HEK293 (cell line): ENCODE data around the gene MPZL3.

Experiments
- CTCF ChIA-PET: fragments of 350-600 bp; formaldehyde crosslinking; extraction: SDS; loops from one replicate; lab custom pipeline; 2021; ENCODE audit warnings: antibody characterized with exemption; lab: Yijun Ruan, JAX
- POLR2A ChIA-PET: fragments of 300-600 bp; formaldehyde crosslinking; extraction: SDS; loops from one replicate; lab custom pipeline; 2020; ENCODE audit warnings: antibody characterized with exemption, inconsistent platforms; lab: Yijun Ruan, JAX
- H3K27ac ChIP-seq: fragments of 200-500 bp; sonication (Bioruptor generic); 2 replicates; pipeline ENCODE4 v1.5.1; 2014; ENCODE audit warnings: low read depth, low read length, control low read depth, inconsistent platforms; ENCODE audit errors: extremely low read depth
- H3K36me3 ChIP-seq, 2 experiments: fragments of 200-500 bp in 1 of 2; sonication (Bioruptor generic) in 1 of 2; 1 replicate in 1 of 2; 2 replicates in 1 of 2; pipeline ENCODE4 v1.5.1; 2014 to 2017; ENCODE audit warnings: inconsistent platforms in 2 of 2, low read length in 2 of 2; ENCODE audit not compliant: control insufficient read depth in 2 of 2, insufficient read depth in 1 of 2
- H3K4me1 ChIP-seq: fragments of 200-500 bp; sonication (Bioruptor generic); 2 replicates; pipeline ENCODE4 v1.5.1; 2014; ENCODE audit warnings: mild to moderate bottlenecking, low read length, inconsistent platforms; ENCODE audit not compliant: control insufficient read depth, insufficient read depth
- H3K4me3 ChIP-seq: 2 replicates; pipeline ENCODE4 v1.5.1; 2011; ENCODE audit warnings: low read depth, mild to moderate bottlenecking, control low read depth, low read length, moderate library complexity
- H3K9me3 ChIP-seq: fragments of 200-500 bp; sonication (Bioruptor generic); 2 replicates; pipeline ENCODE4 v1.5.1; 2014; ENCODE audit warnings: low read depth, low read length, inconsistent platforms; ENCODE audit not compliant: control insufficient read depth, insufficient read depth
- BCL11A ChIP-seq: fragments of 450-650 bp; formaldehyde crosslinking; IDR thresholded peaks from 2 replicates; pipeline ENCODE4 v1.5.1; 2016; ENCODE audit warnings: low read depth, missing biosample characterization, missing genetic modification characterization
- EGR2 ChIP-seq: fragments of 450-650 bp; formaldehyde crosslinking; IDR thresholded peaks from 2 replicates; pipeline ENCODE4 v1.5.1; 2016; ENCODE audit warnings: low read depth, missing biosample characterization, missing genetic modification characterization
- ELK4 ChIP-seq: IDR thresholded peaks from 2 replicates; pipeline ENCODE4 v1.6.1; 2011; ENCODE audit warnings: mild to moderate bottlenecking, low read depth, low read length, borderline replicate concordance
- HOXC10 ChIP-seq: sonication (generic); formaldehyde crosslinking; IDR thresholded peaks from 2 replicates; pipeline ENCODE4 v1.8.1; 2023; ENCODE audit warnings: mild to moderate bottlenecking, missing genetic modification reagents
- OSR2 ChIP-seq: fragments of 450-650 bp; formaldehyde crosslinking; IDR thresholded peaks from 2 replicates; pipeline ENCODE4 v1.5.1; 2016; ENCODE audit warnings: missing biosample characterization, missing genetic modification characterization
- ZNF10 ChIP-seq: fragments of 450-650 bp; formaldehyde crosslinking; IDR thresholded peaks from 2 replicates; pipeline ENCODE4 v1.5.1; 2017; ENCODE audit warnings: missing biosample characterization, missing genetic modification characterization
- ZNF140 ChIP-seq: fragments of 450-650 bp; formaldehyde crosslinking; IDR thresholded peaks from 2 replicates; pipeline ENCODE4 v1.5.1; 2016; ENCODE audit warnings: missing biosample characterization, missing genetic modification characterization
- ZNF155 ChIP-seq: fragments of 450-650 bp; formaldehyde crosslinking; IDR thresholded peaks from 2 replicates; pipeline ENCODE4 v1.5.1; 2016; ENCODE audit warnings: missing biosample characterization, missing genetic modification characterization
- ZNF2 ChIP-seq: fragments of 450-650 bp; formaldehyde crosslinking; IDR thresholded peaks from 2 replicates; pipeline ENCODE4 v1.5.1; 2016; ENCODE audit warnings: missing biosample characterization, missing genetic modification characterization
- ZNF214 ChIP-seq: fragments of 450-650 bp; formaldehyde crosslinking; IDR thresholded peaks from 2 replicates; pipeline ENCODE4 v1.5.1; 2017; ENCODE audit warnings: missing biosample characterization, mild to moderate bottlenecking, missing genetic modification characterization, borderline replicate concordance
- ZNF23 ChIP-seq: fragments of 450-650 bp; formaldehyde crosslinking; IDR thresholded peaks from 2 replicates; pipeline ENCODE4 v1.5.1; 2016; ENCODE audit warnings: missing biosample characterization, missing genetic modification characterization, borderline replicate concordance
- ZNF26 ChIP-seq: fragments of 450-650 bp; formaldehyde crosslinking; IDR thresholded peaks from 2 replicates; pipeline ENCODE4 v1.5.1; 2016; ENCODE audit warnings: missing biosample characterization, missing genetic modification characterization
- ZNF335 ChIP-seq: fragments of 450-650 bp; formaldehyde crosslinking; conservative IDR thresholded peaks from 2 replicates; pipeline ENCODE4 v1.5.1; 2016; ENCODE audit warnings: missing biosample characterization, missing genetic modification characterization
- ZNF354C ChIP-seq: fragments of 450-650 bp; formaldehyde crosslinking; IDR thresholded peaks from 2 replicates; pipeline ENCODE4 v1.5.1; 2016; ENCODE audit warnings: missing biosample characterization, missing genetic modification characterization, low read depth, borderline replicate concordance
- ZNF391 ChIP-seq: fragments of 450-650 bp; formaldehyde crosslinking; IDR thresholded peaks from 2 replicates; pipeline ENCODE4 v1.5.1; 2016; ENCODE audit warnings: low read depth, missing biosample characterization, missing genetic modification characterization, borderline replicate concordance
- ZNF394 ChIP-seq: fragments of 450-650 bp; formaldehyde crosslinking; IDR thresholded peaks from 2 replicates; pipeline ENCODE4 v1.5.1; 2016; ENCODE audit warnings: missing biosample characterization, missing genetic modification characterization, mild to moderate bottlenecking, moderate library complexity, borderline replicate concordance
- ZNF510 ChIP-seq: fragments of 450-650 bp; formaldehyde crosslinking; IDR thresholded peaks from 2 replicates; pipeline ENCODE4 v1.5.1; 2018; ENCODE audit warnings: mild to moderate bottlenecking, missing genetic modification characterization, missing biosample characterization; ENCODE audit not compliant: insufficient replicate concordance
- ZNF549 ChIP-seq: fragments of 450-650 bp; IDR thresholded peaks from 2 replicates; pipeline ENCODE4 v1.5.1; 2018; ENCODE audit warnings: missing biosample characterization, missing genetic modification characterization, mild to moderate bottlenecking, inconsistent platforms, moderate library complexity
- ZNF596 ChIP-seq: fragments of 450-650 bp; IDR thresholded peaks from 2 replicates; pipeline ENCODE4 v1.5.0; 2018; ENCODE audit warnings: missing biosample characterization, mild to moderate bottlenecking, missing genetic modification characterization, moderate library complexity
- ZNF621 ChIP-seq: fragments of 450-650 bp; formaldehyde crosslinking; IDR thresholded peaks from 2 replicates; pipeline ENCODE4 v1.5.1; 2017; ENCODE audit warnings: missing biosample characterization, missing genetic modification characterization
- ZNF660 ChIP-seq: fragments of 450-650 bp; IDR thresholded peaks from 2 replicates; pipeline ENCODE4 v1.5.1; 2018; ENCODE audit warnings: missing biosample characterization, mild to moderate bottlenecking, missing genetic modification characterization
- ZNF664 ChIP-seq: fragments of 450-650 bp; formaldehyde crosslinking; IDR thresholded peaks from 2 replicates; pipeline ENCODE4 v1.5.1; 2016; ENCODE audit warnings: missing biosample characterization, missing genetic modification characterization
- ZNF670 ChIP-seq: fragments of 450-650 bp; formaldehyde crosslinking; IDR thresholded peaks from 2 replicates; pipeline ENCODE4 v1.5.1; 2016; ENCODE audit warnings: missing biosample characterization, missing genetic modification characterization, low read depth
- ZNF830 ChIP-seq: fragments of 450-650 bp; IDR thresholded peaks from 2 replicates; pipeline ENCODE4 v1.5.0; 2018; ENCODE audit warnings: missing biosample characterization, missing genetic modification characterization, low read depth, mild to moderate bottlenecking, moderate library complexity
- ZSCAN16 ChIP-seq: fragments of 450-650 bp; formaldehyde crosslinking; IDR thresholded peaks from 2 replicates; pipeline ENCODE4 v1.5.1; 2016; ENCODE audit warnings: missing biosample characterization, missing genetic modification characterization

Gene MPZL3

GRCh38 chr11:118275176-118275575, 23.0 kb upstream of the MPZL3 start:
- Histone ChIP-seq H3K36me3 (no peaks in the 10 kb centered on the region), H3K4me3 (no peak overlapping the region), H3K9me3 (no peaks in the 10 kb centered on the region), H3K27ac (no peak overlapping the region), H3K4me1 (no peaks in the 10 kb centered on the region)
- TF ChIP-seq ZNF391 (tag by site-specific recombination) (no peak), ZNF10 (tag by site-specific recombination) (no peak), ZNF354C (tag by site-specific recombination) (no peak), ZNF670 (no peak), OSR2 (tag by site-specific recombination) (no peak), ZNF140 (tag by site-specific recombination) (no peak)
- CTCF ChIA-PET, result interaction anchor here (1.8 kb wide), 1 partner anchor 10 kb away, joined by 6 read pairs; no protein-coding TSS in a partner anchor
- POLR2A ChIA-PET, result no interaction called here

- Histone ChIP-seq H3K4me1 (no peaks in the 10 kb centered on the region), H3K36me3 (no peaks in the 10 kb centered on the region), H3K27ac (no peak overlapping the region), H3K9me3 (no peaks in the 10 kb centered on the region), H3K4me3 (no peak overlapping the region)
- POLR2A ChIA-PET, result no interaction called here
- TF ChIP-seq ZSCAN16 (tag by site-specific recombination), result no peak
- TF ChIP-seq ZNF596 (tag by site-specific recombination), result no peak
- no peak for TF ChIP-seq ZNF140 (tag by site-specific recombination)
- TF ChIP-seq ZNF664 (tag by site-specific recombination), result no peak
- TF ChIP-seq ELK4, result no peak
- TF ChIP-seq ZNF621 (tag by site-specific recombination), result no peak
- no peak for TF ChIP-seq BCL11A (tag by site-specific recombination)
- no peak for TF ChIP-seq ZNF335
- TF ChIP-seq ZNF510 (tag by site-specific recombination), result no peak
- no peak for TF ChIP-seq ZNF830
- no peak for TF ChIP-seq ZNF394 (tag by site-specific recombination)
- TF ChIP-seq ZNF214 (tag by site-specific recombination), result no peak
- TF ChIP-seq ZNF26 (tag by site-specific recombination), result no peak
- no peak for TF ChIP-seq ZNF549 (tag by site-specific recombination)
- no peak for TF ChIP-seq ZNF2 (tag by site-specific recombination)
- no peak for TF ChIP-seq ZNF660 (tag by site-specific recombination)
- TF ChIP-seq HOXC10, result no peak
- no peak for TF ChIP-seq ZNF23 (tag by site-specific recombination)
- no peak for TF ChIP-seq EGR2
- no peak for TF ChIP-seq ZNF155 (tag by site-specific recombination)
- CTCF ChIA-PET, result no interaction called here
These were observed 22.0 kb upstream of the MPZL3 start for GRCh38 chr11:118274186-118274585.
